ENCODE data around the gene ENAH. TPM values are rescaled to one million over a fixed set of nuclear protein-coding genes. Genes with fewer than 3 reads are reported as not detected.

The ENAH gene
- polyA plus RNA-seq, 1 of the 3 experiments (the other 2 are of a cell fraction): 48.9 TPM

DNA sequence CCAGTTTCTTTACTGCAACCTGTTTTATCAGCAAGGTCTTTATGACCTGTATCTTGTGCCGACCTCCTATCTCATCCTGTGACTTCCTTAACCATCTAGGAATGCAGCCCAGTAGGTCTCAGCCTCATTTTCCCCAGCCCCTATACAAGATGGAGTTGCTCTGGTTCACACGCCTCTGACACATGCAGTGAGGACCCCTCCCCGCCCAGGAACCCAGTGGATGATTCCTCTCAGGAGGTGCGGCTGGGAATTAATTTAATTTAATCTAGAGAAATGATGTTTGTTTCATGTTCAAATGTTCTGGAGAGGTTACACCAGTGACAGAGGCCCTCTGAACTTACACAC, 186.1 kb downstream of the ENAH start:
- Histone ChIP-seq H3K9me3 (no peaks in the 10 kb centered on the region), H3K9ac (no peak overlapping the region), H3K4me2 (no peak overlapping the region), H3K9me2 (no peaks in the 10 kb centered on the region), H3K36me3 (replicated peaks in 1 of 2; ENCODE audit: control insufficient read depth in 1 of 2, insufficient read depth in 2 of 2, low read length in 1 of 2) (no peaks in the 10 kb centered on the region), H3K4me3 (ENCODE audit: low read depth in 2 of 2, low read length in 1 of 2) (no peak overlapping the region), H3F3A (replicated peaks; ENCODE audit: insufficient read depth) (no peaks in the 10 kb centered on the region), H3K27ac (ENCODE audit: low read depth in 2 of 2, low read length in 1 of 2) (no peak overlapping the region), H2AFZ (ENCODE audit: low read depth) (no peak overlapping the region), H3K4me1 (ENCODE audit: control insufficient read depth in 1 of 2, insufficient read depth in 2 of 2, low read depth in 1 of 2, low read length in 1 of 2) (peaks cover 0 to 18% of the 10 kb centered on the region in 2 experiments; a peak in 3 of 4 replicates), H3K79me2 (ENCODE audit: insufficient read depth) (no peaks in the 10 kb centered on the region), H4K20me1 (ENCODE audit: insufficient read depth) (no peaks in the 10 kb centered on the region), H3K27me3 (ENCODE audit: insufficient read depth) (no peaks in the 10 kb centered on the region)
- ChIA-PET CTCF (interaction anchor here (1.9 to 2.2 kb wide), 2 partner anchors 14 to 520 kb away, joined by 7 to 11 read pairs; no protein-coding TSS in a partner anchor), POLR2A (no interaction called here)
- TF ChIP-seq, protein P1, sequence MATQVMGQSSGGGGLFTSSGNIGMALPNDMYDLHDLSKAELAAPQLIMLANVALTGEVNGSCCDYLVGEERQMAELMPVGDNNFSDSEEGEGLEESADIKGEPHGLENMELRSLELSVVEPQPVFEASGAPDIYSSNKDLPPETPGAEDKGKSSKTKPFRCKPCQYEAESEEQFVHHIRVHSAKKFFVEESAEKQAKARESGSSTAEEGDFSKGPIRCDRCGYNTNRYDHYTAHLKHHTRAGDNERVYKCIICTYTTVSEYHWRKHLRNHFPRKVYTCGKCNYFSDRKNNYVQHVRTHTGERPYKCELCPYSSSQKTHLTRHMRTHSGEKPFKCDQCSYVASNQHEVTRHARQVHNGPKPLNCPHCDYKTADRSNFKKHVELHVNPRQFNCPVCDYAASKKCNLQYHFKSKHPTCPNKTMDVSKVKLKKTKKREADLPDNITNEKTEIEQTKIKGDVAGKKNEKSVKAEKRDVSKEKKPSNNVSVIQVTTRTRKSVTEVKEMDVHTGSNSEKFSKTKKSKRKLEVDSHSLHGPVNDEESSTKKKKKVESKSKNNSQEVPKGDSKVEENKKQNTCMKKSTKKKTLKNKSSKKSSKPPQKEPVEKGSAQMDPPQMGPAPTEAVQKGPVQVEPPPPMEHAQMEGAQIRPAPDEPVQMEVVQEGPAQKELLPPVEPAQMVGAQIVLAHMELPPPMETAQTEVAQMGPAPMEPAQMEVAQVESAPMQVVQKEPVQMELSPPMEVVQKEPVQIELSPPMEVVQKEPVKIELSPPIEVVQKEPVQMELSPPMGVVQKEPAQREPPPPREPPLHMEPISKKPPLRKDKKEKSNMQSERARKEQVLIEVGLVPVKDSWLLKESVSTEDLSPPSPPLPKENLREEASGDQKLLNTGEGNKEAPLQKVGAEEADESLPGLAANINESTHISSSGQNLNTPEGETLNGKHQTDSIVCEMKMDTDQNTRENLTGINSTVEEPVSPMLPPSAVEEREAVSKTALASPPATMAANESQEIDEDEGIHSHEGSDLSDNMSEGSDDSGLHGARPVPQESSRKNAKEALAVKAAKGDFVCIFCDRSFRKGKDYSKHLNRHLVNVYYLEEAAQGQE (IDR thresholded peaks at IDR 0.05; ENCODE audit: low read depth, low read length): no peak
- TF ChIP-seq, protein P2, sequence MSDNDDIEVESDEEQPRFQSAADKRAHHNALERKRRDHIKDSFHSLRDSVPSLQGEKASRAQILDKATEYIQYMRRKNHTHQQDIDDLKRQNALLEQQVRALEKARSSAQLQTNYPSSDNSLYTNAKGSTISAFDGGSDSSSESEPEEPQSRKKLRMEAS (IDR thresholded peaks at IDR 0.05; ENCODE audit: low read depth): no peak
- TF ChIP-seq RAD21 (IDR thresholded peaks at IDR 0.05; ENCODE audit: low read length): no peak
- no peak for TF ChIP-seq TEAD4 (IDR thresholded peaks at IDR 0.05; ENCODE audit: borderline replicate concordance, insufficient read depth)
- no peak for TF ChIP-seq RCOR1 (IDR thresholded peaks at IDR 0.05; ENCODE audit: low read length)
- TF ChIP-seq FOSL2 (IDR thresholded peaks at IDR 0.05; ENCODE audit: borderline replicate concordance, low read depth): no peak
- TF ChIP-seq, protein P3, sequence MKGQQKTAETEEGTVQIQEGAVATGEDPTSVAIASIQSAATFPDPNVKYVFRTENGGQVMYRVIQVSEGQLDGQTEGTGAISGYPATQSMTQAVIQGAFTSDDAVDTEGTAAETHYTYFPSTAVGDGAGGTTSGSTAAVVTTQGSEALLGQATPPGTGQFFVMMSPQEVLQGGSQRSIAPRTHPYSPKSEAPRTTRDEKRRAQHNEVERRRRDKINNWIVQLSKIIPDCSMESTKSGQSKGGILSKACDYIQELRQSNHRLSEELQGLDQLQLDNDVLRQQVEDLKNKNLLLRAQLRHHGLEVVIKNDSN (IDR thresholded peaks at IDR 0.05; ENCODE audit: borderline replicate concordance, low read depth): no peak
- TF ChIP-seq SMC3 (IDR thresholded peaks at IDR 0.05; ENCODE audit: low read depth, low read length): no peak
- TF ChIP-seq YY1 (IDR thresholded peaks at IDR 0.05; ENCODE audit: low read depth): no peak
- WGBS (ENCODE audit: low lambda C conversion rate): 94% methylated on average over 4 of the region's 4 CpGs
- DNase-seq: no peak

DNA sequence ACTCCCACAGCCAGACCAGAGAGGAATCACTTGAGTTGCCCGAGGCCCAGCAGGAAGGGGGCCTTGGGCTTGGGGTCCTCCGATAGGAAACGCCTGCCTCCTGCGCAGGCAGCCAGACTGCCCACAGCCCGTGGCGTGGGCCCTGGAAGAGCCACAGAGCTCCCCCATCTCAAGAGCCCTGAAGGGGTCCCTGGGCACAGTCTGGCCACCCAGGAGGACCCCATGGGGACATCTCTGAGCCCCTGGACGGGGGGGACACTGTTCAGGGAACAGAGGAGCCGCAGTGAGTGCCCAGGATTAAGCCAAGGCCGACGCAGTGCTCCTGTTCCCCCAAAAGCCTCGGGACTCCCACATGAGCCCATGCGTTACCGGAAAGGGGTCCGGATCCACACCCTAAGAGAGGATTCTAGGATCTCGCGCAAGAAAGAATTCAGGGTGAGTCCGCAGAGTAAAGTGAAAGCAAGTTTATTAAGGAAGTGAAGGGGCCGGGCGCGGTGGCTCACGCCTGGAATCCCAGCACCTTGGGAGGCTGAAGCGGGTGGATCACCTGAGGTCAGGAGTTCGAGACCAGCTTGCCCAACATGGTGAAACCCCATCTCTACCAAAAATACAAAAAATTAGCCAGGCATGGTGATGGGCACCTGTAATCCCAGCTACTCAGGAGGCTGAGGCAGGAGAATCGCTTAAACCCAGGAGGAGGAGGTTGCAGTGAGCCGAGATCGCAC, 187.0 kb downstream of the ENAH start:
- H3K4me1 ChIP-seq (ENCODE audit: control insufficient read depth in 1 of 2, insufficient read depth in 2 of 2, low read depth in 1 of 2, low read length in 1 of 2): peaks cover 2 to 27% of the 10 kb centered on the region in 2 experiments; a peak in 3 of 4 replicates
- H3K27ac ChIP-seq (ENCODE audit: low read depth in 2 of 2, low read length in 1 of 2): no peak overlapping the region
- H3K36me3 ChIP-seq (replicated peaks in 1 of 2; ENCODE audit: control insufficient read depth in 1 of 2, insufficient read depth in 2 of 2, low read length in 1 of 2): no peaks in the 10 kb centered on the region
- H3K9me3 ChIP-seq: no peaks in the 10 kb centered on the region
- no peak overlapping the region for H3K9ac ChIP-seq
- CTCF ChIA-PET: interaction anchor here (1.2 to 6.9 kb wide), 4 partner anchors 9 to 522 kb away, joined by 3 to 98 read pairs (median 7); partner anchors contain the start of gene SRP9
- 88% methylated on average over 19 of the region's 26 CpGs for WGBS (ENCODE audit: low lambda C conversion rate)
- H3K27me3 ChIP-seq (ENCODE audit: insufficient read depth): no peaks in the 10 kb centered on the region
- H3F3A ChIP-seq (replicated peaks; ENCODE audit: insufficient read depth): no peaks in the 10 kb centered on the region
- H3K79me2 ChIP-seq (ENCODE audit: insufficient read depth): no peaks in the 10 kb centered on the region
- no peak overlapping the region for H3K4me3 ChIP-seq (ENCODE audit: low read depth in 2 of 2, low read length in 1 of 2)
- no peak for DNase-seq
- H2AFZ ChIP-seq (ENCODE audit: low read depth): no peak overlapping the region
- no peaks in the 10 kb centered on the region for H4K20me1 ChIP-seq (ENCODE audit: insufficient read depth)
- POLR2A ChIA-PET: interaction anchor here (0.7 kb wide), 1 partner anchor 311 kb away, joined by 3 read pairs; the partner anchor contains the start of gene SRP9
- no peak overlapping the region for H3K4me2 ChIP-seq
- H3K9me2 ChIP-seq: no peaks in the 10 kb centered on the region
- TF ChIP-seq TCF12 (IDR thresholded peaks at IDR 0.05): no peak
- no peak for TF ChIP-seq FOXM1 (IDR thresholded peaks at IDR 0.05; ENCODE audit: low read depth)
- no peak for TF ChIP-seq ELF1 (IDR thresholded peaks at IDR 0.05)
- TF ChIP-seq, protein P1 (IDR thresholded peaks at IDR 0.05; ENCODE audit: low read depth, low read length): no peak
- TF ChIP-seq, protein P4, sequence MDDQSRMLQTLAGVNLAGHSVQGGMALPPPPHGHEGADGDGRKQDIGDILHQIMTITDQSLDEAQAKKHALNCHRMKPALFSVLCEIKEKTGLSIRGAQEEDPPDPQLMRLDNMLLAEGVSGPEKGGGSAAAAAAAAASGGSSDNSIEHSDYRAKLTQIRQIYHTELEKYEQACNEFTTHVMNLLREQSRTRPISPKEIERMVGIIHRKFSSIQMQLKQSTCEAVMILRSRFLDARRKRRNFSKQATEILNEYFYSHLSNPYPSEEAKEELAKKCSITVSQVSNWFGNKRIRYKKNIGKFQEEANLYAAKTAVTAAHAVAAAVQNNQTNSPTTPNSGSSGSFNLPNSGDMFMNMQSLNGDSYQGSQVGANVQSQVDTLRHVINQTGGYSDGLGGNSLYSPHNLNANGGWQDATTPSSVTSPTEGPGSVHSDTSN (IDR thresholded peaks at IDR 0.05): no peak
- TF ChIP-seq NFIC (IDR thresholded peaks at IDR 0.05; ENCODE audit: borderline replicate concordance): no peak
- TF ChIP-seq, protein P5, sequence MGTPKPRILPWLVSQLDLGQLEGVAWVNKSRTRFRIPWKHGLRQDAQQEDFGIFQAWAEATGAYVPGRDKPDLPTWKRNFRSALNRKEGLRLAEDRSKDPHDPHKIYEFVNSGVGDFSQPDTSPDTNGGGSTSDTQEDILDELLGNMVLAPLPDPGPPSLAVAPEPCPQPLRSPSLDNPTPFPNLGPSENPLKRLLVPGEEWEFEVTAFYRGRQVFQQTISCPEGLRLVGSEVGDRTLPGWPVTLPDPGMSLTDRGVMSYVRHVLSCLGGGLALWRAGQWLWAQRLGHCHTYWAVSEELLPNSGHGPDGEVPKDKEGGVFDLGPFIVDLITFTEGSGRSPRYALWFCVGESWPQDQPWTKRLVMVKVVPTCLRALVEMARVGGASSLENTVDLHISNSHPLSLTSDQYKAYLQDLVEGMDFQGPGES (IDR thresholded peaks at IDR 0.05; ENCODE audit: low read depth, low read length): no peak
- TF ChIP-seq RFX5 (IDR thresholded peaks at IDR 0.05; ENCODE audit: low read length): no peak
- TF ChIP-seq JUND (IDR thresholded peaks at IDR 0.05): no peak
